IMR-90 (cell line): ENCODE results near the gene KPNA5.
A peak's percentile ranks its signal among the peaks of the same experiment; 100 is the strongest.

Source experiments
- BHLHE40 ChIP-seq: fragments of 150-350 bp; IDR thresholded peaks from 2 replicates; pipeline ENCODE4 v1.6.1; 2016; ENCODE audit warnings: mild to moderate bottlenecking, low read depth, low read length
- CEBPB ChIP-seq: IDR thresholded peaks from 2 replicates; pipeline ENCODE4 v1.6.1; 2012; ENCODE audit warnings: low read depth, low read length, improper control_type of control experiment
- POLR2A ChIP-seq: IDR thresholded peaks from 2 replicates; pipeline ENCODE4 v1.6.1; 2012; ENCODE audit warnings: mild to moderate bottlenecking, low read depth, low read length
- RAD21 ChIP-seq: IDR thresholded peaks from 2 replicates; pipeline ENCODE4 v1.6.1; 2012; ENCODE audit warnings: low read length, improper control_type of control experiment
- SMC3 ChIP-seq: fragments of 150-350 bp; IDR thresholded peaks from 2 replicates; pipeline ENCODE4 v1.6.1; 2016; ENCODE audit warnings: low read depth, mild to moderate bottlenecking, antibody characterized with exemption, low read length, moderate library complexity
- USF2 ChIP-seq: fragments of 150-350 bp; IDR thresholded peaks from 2 replicates; pipeline ENCODE4 v1.6.1; 2017; ENCODE audit warnings: mild to moderate bottlenecking, antibody characterized with exemption, low read length, low read depth
- TF ChIP-seq, protein P1 (sequence below): conservative IDR thresholded peaks from 2 replicates; pipeline ENCODE4 v1.5.1; 2012; ENCODE audit warnings: mild to moderate bottlenecking, low read depth, low read length, improper control_type of control experiment

DNA sequence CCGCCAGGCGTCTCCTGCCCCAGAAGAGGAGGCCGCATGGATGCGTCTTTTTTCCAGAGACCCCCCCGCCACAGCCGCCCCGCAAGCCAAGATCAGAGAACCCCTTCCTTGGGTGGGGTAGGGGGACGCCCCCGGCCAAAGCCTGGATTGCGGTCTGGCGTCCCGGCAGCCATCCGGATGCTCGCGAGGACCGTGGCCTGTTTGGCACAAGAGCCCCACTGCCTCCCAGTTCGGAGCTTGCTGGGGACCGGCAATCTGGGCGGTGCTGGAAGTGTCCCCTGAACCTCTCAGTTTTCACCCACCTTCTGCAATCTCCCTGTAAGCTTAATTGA, 83.6 kb downstream of the KPNA5 start:
- TF ChIP-seq, protein P1, sequence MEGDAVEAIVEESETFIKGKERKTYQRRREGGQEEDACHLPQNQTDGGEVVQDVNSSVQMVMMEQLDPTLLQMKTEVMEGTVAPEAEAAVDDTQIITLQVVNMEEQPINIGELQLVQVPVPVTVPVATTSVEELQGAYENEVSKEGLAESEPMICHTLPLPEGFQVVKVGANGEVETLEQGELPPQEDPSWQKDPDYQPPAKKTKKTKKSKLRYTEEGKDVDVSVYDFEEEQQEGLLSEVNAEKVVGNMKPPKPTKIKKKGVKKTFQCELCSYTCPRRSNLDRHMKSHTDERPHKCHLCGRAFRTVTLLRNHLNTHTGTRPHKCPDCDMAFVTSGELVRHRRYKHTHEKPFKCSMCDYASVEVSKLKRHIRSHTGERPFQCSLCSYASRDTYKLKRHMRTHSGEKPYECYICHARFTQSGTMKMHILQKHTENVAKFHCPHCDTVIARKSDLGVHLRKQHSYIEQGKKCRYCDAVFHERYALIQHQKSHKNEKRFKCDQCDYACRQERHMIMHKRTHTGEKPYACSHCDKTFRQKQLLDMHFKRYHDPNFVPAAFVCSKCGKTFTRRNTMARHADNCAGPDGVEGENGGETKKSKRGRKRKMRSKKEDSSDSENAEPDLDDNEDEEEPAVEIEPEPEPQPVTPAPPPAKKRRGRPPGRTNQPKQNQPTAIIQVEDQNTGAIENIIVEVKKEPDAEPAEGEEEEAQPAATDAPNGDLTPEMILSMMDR, result 0 out of 2 replicates have a peak, but pooled peaks have one; percentile 1
- TF ChIP-seq POLR2A, result no peak
- TF ChIP-seq BHLHE40, result no peak
- TF ChIP-seq CEBPB, result no peak
- TF ChIP-seq SMC3, result no peak
- no peak for TF ChIP-seq RAD21
- TF ChIP-seq USF2, result no peak
